ENCODE results near the gene MKS1.

Gene MKS1

DNA sequence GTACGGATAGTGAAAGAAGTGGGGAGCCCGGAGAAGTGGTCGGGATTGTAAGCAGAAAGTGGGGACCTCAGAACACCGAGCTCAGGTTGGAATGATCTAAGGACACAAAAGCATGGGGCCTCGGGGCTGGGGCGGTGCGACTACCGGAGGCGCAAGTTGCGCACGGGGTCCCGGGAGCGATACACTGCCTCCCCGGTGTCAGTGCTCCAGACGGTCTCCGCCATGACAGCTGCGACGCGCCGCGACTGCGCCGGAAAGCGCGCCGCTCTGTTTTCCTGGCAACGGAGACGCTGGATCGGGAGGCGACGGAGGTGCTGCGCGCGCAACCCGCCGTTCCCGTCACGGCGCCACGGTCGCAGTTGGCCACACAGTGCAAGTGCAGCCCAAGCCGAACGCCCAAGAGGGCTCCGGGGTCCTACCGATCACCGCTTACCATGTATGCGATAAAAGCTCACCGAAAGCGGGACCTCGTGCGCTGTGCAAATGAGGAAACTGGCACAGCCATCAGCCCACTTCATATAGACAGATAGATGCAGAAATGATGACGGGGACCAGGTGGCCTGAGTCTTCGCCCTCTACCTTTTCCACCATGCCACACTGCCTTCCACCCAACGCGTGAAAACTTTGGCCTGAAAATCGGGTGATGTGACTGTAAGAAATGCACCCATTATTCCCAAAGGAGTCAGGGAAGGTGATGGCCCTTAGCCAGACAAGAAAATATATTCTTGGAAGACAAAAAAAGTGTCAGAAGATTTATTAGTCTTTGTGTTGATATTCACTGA is at the start of gene MKS1:
TSS of gene MKS1 (minus strand) at position 249 of the 782 bp plus-strand sequence. CDS start at position 224, 25 bp downstream.
- peak; percentile 97 for DNase-seq (ENCODE audit: low spot score)

GRCh38 chr17:58268326-58268725 is 49.3 kb upstream of the MKS1 start:
- DNase-seq (ENCODE audit: low spot score): no peak

DNA sequence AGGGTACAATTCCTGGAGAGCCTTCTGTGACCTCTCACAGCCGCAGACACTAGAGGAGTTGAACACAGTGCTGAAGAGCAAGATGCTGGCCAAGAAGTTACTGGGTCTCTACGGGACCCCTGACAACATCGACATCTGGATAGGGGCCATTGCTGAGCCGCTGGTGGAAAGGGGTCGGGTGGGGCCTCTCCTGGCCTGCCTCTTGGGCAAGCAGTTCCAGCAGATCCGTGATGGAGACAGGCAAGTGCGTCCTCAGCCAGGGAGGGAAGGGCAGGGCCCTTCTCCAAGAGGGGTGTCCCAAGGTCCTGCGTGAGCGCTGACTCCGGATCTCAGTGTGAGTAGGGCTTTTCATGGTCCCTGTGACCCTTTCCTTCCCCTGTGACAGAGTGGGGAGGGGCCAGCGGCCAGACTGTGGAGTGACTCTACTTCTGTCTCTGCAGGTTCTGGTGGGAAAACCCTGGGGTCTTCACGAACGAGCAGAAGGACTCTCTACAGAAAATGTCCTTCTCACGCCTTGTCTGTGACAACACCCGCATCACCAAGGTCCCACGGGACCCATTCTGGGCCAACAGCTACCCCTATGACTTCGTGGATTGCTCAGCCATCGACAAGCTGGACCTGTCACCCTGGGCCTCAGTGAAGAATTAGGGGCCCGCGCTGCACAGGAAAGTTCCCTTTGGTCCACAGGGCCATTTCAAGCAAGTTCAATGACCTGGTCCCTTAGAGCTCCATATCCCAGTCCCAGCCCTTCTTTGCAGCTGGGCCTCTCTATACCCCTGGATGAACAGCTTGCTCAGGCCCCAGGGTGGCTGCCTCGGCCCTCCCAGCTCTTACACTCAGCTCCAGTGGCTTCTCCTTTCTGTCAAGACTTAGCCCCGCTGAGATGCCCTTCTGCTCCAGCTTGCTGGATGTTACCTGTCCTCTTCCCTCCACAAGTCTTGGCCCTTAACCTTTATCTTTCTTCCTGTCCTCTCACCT is 48.6 kb upstream of the MKS1 start:
- DNase-seq (ENCODE audit: low spot score): no peak

GRCh38 chr17:58265902-58266875 is 47.1 kb upstream of the MKS1 start:
- DNase-seq (ENCODE audit: low spot score): no peak

GRCh38 chr17:58265271-58265670 is 46.2 kb upstream of the MKS1 start:
- DNase-seq (ENCODE audit: low spot score): no peak

DNA sequence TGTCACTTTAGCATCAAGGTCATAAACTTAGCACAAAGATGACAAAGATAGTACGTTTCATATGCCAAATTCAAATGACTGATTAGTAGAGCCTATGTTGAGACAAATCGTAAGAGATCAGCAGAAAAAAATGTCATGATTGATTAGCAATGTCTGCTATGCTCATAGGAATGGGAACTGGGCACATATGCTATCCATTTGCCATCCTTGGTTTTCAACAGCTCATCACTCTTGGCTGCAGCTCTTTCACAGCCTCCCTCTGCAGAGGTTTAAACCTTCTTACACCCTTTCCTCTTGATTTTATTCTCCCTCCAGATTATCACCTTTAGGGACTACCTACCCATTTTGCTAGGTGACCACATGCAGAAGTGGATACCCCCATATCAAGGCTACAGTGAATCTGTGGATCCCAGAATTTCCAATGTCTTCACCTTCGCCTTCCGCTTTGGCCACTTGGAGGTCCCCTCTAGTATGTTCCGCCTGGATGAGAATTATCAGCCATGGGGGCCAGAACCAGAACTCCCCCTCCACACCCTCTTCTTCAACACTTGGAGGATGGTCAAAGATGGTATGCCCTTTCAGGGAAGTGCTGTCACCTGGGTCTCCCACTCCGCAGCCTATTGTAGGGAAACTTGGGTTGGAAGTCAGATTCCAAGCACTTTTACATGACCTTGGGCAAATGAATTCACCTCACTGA is 45.5 kb upstream of the MKS1 start:
- DNase-seq (ENCODE audit: low spot score): no peak

DNA sequence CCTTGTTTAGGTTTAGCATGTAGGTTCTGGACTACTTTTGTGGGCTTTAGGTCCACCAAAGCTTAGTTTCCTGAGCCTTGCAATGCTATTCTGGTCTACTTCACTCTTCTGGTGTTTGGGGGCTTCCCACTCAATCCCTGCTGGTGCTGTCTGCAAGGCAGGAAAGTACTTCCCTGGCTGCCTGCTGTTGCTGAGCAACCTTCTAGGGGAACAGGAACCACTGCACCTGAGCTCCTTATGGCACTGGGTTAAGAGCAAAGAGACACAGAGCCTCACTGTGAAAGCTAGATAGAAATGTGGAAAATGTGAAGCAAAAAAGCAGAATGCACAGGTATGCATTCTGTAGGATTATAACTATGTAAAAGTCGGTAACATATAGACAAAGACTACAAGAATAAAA is 44.7 kb upstream of the MKS1 start:
- no peak for DNase-seq (ENCODE audit: low spot score)

- DNase-seq (ENCODE audit: low spot score): no peak
Measured at GRCh38 chr17:58262149-58262548, 43.1 kb upstream of the MKS1 start.

GRCh38 chr17:58254803-58255202 is 35.7 kb upstream of the MKS1 start:
- no peak for DNase-seq (ENCODE audit: low spot score)

DNA sequence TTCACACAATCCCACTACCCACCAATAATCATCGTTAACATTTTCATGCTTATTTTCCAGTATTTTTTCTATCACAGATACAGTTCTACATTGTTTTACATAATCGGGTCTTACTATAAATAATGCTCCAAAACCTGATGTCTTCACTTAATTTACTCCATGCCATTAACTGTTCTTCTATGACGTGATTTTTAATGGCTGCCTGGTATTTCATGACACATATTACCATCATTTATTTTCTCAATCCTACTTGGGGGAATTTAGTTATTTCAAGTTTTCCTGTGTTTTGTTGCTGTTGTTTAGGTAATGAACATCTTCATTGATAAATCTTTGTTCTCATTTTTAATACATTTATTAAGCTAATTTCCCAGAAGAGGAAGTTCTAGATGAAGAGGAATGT is 34.0 kb upstream of the MKS1 start:
- no peak for DNase-seq (ENCODE audit: low spot score)

GRCh38 chr17:58252141-58252540 is 33.1 kb upstream of the MKS1 start:
- DNase-seq (ENCODE audit: low spot score): no peak

DNA sequence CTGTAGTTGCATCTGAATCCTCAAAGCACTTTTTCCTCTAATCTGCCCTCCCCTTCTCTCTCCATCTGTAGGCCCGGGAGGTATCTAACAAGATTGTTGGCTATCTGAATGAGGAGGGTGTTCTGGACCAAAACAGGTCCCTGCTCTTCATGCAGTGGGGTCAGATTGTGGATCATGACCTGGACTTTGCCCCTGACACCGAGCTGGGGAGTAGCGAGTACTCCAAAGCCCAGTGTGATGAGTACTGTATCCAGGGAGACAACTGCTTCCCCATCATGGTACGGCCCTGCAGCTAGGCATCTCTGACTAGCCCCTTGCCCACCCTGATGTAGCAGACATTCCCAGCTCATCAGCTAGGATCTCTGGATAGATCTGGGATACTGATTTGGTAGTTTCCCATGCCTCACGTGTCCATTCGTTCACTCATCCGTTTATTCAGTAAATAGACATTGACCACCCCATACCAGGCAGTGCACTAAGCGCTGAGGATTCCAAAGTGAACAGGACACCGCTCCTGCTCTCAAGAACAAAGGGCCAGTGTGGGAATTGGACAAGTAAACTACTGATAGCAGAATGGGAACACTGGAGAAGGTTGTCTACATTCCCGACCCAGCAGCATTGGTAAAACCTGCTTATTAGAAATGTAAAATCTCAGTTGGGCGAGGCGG is 31.4 kb upstream of the MKS1 start:
- DNase-seq (ENCODE audit: low spot score): no peak

GRCh38 chr17:58249270-58250133 is 30.4 kb upstream of the MKS1 start:
- DNase-seq (ENCODE audit: low spot score): peak; percentile 77

- DNase-seq (ENCODE audit: low spot score): no peak
Measured at GRCh38 chr17:58248955-58249269, 29.9 kb upstream of the MKS1 start.

- no peak for DNase-seq (ENCODE audit: low spot score)
Measured at GRCh38 chr17:58247511-58248363, 28.7 kb upstream of the MKS1 start.

DNA sequence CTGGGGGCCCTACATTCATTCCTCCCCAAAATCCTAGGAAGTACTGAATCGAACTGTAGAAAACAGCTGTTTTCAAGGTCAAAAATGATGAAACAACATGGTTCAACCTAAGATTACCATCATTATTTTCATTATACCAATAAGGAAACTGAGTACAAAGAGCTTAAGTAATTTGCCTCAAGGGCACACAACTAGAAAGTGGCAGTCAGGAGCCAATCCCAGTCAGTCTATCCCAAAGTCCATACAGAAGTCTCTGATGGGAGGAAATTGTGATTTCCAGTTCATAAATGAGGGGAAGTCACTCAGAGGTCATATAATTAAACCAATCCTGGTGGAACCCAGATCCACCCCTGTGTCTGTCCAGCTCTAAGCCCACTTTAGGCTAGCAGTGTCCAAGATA is 27.7 kb upstream of the MKS1 start:
- no peak for DNase-seq (ENCODE audit: low spot score)

GRCh38 chr17:58246104-58246740 is 27.2 kb upstream of the MKS1 start:
- no peak for DNase-seq (ENCODE audit: low spot score)

- DNase-seq (ENCODE audit: low spot score): no peak
Measured at GRCh38 chr17:58245428-58246103, 26.5 kb upstream of the MKS1 start.
